LNCAP (cell line): ENCODE data around the gene BOD1L1.

Experiments used
- CTCF ChIP-seq: fragments of 450-650 bp; IDR thresholded peaks from 2 replicates; pipeline ENCODE4 v1.5.1; 2017; ENCODE audit warnings: mild to moderate bottlenecking

BOD1L1 gene

GRCh38 chr4:13529128-13529919 is 98.2 kb downstream of the BOD1L1 start:
- TF ChIP-seq CTCF = no peak

- no peak for TF ChIP-seq CTCF
Observed at GRCh38 chr4:13528821-13529127, 98.8 kb downstream of the BOD1L1 start.

- TF ChIP-seq CTCF = no peak
Observed at GRCh38 chr4:13527981-13528820, 99.3 kb downstream of the BOD1L1 start.

- TF ChIP-seq CTCF = no peak
Observed at GRCh38 chr4:13527192-13527980, 100.1 kb downstream of the BOD1L1 start.

- no peak for TF ChIP-seq CTCF
Observed at GRCh38 chr4:13526658-13527057, 100.9 kb downstream of the BOD1L1 start.

- no peak for TF ChIP-seq CTCF
Observed at GRCh38 chr4:13525606-13526281, 101.8 kb downstream of the BOD1L1 start.
